Gastroesophageal sphincter (tissue), 3 donors: Measurements from ENCODE around the gene RMI2.

Experiments
- CTCF ChIP-seq, 4 experiments: fragments of 200-600 bp in 2 of 4; fragments of 450-650 bp in 2 of 4; sonication (generic) in 1 of 4; IDR thresholded peaks; one replicate each; pipeline ENCODE4 v1.5.1; 2017 to 2019; ENCODE audit warnings: antibody characterized with exemption in 4 of 4, mild to moderate bottlenecking in 2 of 4, moderate library complexity in 2 of 4
- EP300 ChIP-seq: sonication (generic); formaldehyde crosslinking; IDR thresholded peaks from one replicate; pipeline ENCODE4 v1.6.1; 2017; ENCODE audit warnings: antibody characterized with exemption, mild to moderate bottlenecking
- POLR2A ChIP-seq, 2 donors: fragments of 450-650 bp; IDR thresholded peaks; one replicate each; pipeline ENCODE4 v1.6.1; 2017; ENCODE audit warnings: antibody characterized with exemption in 2 of 2, mild to moderate bottlenecking in 2 of 2, moderate library complexity in 1 of 2
- POLR2AphosphoS5 ChIP-seq: sonication (generic); formaldehyde crosslinking; IDR thresholded peaks from one replicate; pipeline ENCODE4 v1.6.1; 2017; ENCODE audit warnings: antibody characterized with exemption

DNA sequence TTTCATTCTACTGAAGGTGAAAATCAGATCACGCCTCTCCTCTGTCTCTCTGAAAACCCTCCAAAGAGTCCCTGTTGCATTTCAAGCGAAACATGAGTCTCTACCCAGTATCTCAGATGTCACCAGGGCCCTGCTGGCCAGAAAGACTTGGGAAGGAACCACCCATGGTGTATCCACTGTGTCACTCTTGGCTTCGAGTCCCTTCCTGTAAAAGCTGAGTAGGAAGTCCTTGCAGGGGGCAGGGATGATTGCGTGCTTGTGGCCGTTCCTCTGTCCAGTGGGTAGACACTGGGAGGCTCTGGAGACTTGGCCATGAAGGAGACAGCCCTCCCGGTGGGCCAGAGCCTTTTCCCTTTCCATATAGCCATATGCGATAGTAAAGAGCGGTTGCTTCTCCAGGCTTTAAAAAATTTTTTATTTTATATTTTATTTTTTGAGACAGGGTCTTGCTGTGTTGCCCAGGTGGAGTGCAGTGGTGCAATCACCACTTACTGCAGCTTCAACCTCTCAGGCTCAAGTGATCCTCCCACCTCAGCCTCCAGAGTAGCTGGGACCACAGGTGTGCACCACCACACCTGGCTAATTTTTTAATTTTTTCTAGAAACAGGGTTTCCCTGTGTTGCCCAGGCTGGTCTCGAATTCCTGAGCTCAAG is 19.0 kb upstream of the RMI2 start:
- no peak for TF ChIP-seq CTCF (IDR thresholded peaks at IDR 0.05)
- TF ChIP-seq EP300: no peak
- TF ChIP-seq POLR2AphosphoS5: no peak
- TF ChIP-seq POLR2A (IDR thresholded peaks at IDR 0.05): no peak
